GM12801 (cell line): ENCODE data around the gene S100Z.

Experiments
- TF ChIP-seq, protein P1 (sequence below): IDR thresholded peaks from one replicate; pipeline ENCODE4 v1.5.1; 2011; ENCODE audit warnings: control low read depth; ENCODE audit not compliant: insufficient read length; ENCODE audit errors: extremely low read depth

S100Z gene

DNA sequence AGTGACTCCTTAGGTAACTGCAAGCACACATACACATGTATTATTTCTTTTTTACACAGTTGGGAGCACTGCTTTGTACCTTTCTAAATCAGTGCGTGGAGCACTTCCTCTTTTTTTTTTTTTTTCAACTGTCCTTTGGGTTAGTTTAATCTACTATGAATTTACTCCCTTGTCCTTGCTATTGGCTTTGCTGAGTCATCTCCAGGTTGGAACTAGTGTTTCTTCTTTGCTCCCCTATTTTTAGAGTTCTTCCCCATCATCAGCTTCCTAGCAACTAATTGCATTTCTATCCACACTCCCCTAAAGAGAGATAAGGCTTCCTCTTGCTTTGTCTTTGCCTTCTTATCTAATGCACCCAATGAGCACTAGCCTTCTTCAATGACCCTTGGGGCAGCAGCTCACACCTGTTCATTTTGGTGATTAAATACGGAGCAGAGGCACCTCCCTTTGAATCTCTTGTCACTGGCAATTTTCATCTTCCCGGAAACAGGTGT lies 24.3 kb downstream of the S100Z start:
- TF ChIP-seq, protein P1, sequence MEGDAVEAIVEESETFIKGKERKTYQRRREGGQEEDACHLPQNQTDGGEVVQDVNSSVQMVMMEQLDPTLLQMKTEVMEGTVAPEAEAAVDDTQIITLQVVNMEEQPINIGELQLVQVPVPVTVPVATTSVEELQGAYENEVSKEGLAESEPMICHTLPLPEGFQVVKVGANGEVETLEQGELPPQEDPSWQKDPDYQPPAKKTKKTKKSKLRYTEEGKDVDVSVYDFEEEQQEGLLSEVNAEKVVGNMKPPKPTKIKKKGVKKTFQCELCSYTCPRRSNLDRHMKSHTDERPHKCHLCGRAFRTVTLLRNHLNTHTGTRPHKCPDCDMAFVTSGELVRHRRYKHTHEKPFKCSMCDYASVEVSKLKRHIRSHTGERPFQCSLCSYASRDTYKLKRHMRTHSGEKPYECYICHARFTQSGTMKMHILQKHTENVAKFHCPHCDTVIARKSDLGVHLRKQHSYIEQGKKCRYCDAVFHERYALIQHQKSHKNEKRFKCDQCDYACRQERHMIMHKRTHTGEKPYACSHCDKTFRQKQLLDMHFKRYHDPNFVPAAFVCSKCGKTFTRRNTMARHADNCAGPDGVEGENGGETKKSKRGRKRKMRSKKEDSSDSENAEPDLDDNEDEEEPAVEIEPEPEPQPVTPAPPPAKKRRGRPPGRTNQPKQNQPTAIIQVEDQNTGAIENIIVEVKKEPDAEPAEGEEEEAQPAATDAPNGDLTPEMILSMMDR: no peak

GRCh38 chr5:76888733-76889300 lies 39.0 kb downstream of the S100Z start:
- TF ChIP-seq, protein P1: no peak

DNA sequence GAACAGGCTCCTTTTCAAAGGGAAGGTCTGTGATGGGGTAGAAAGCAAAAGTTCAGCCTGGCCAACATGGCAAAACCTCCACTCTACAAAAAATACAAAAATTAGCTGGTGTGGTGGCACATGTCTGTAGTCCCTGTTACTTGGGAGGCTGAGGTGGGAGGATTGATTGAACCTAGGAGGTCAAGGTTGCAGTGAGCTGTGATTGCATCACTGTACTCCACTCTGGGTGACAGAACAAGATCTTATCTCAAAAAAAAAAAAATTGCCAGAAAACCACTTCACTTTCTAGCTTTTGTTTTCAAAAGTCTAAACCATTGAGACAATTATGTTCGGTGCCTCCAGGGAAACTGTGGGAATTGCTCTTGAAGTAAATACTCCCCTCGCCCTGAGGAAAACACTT lies 43.5 kb downstream of the S100Z start:
- TF ChIP-seq, protein P1: no peak

- TF ChIP-seq, protein P1: no peak
Observed at GRCh38 chr5:76896196-76896595, 46.4 kb downstream of the S100Z start.

DNA sequence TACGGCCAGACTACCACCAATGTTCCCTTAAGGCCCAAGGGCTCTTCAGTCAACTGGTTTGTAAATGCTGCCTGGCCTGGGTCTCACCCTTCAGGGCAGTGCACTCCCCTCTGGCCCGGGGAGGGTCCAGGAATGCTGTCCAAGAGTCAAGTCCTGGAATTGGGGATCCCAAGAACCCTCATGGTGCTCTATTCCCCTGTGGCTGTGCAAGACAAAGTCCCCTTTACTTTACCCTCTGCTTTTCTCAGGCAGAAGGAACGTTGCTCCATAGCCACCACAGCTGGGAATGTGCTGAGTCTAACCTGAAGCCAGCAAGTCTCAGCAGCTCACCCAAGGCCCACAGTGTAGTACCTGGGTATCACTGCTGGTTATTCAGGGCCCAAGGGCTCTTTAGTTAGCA lies 51.7 kb downstream of the S100Z start:
- TF ChIP-seq, protein P1: no peak

- TF ChIP-seq, protein P1: no peak
Observed at GRCh38 chr5:76908166-76908565, 58.4 kb downstream of the S100Z start.

DNA sequence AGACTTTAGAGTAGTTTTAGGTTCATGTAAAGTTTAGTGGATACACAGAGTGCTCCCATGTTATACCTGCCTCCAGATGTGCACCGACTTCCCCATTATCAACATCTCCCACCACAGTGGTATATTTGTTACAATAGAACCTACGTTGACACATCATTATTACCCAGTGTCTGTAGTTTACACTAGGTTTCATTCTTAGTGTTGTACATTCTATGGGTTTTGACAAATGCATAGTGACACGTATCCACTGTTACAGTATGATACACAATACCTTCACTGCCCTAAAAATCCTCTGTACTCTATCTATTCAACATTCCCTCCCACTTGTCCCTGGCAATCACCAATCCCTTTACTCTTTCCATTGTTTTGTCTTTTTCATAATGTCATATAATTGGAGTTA lies 68.7 kb downstream of the S100Z start:
- TF ChIP-seq, protein P1: no peak
